Vagina (tissue), 2 donors: ENCODE results near the gene FAM171A2.

Experiments
- POLR2A ChIP-seq, 2 donors: fragments of 450-650 bp; IDR thresholded peaks; one replicate each; pipeline ENCODE4 v1.6.1; 2017; ENCODE audit warnings: antibody characterized with exemption in 2 of 2, mild to moderate bottlenecking in 2 of 2, moderate library complexity in 2 of 2
- TF ChIP-seq, protein P1 (sequence below), 3 experiments: fragments of 450-650 bp in 2 of 3; fragments of 200-600 bp in 1 of 3; sonication (generic) in 1 of 3; IDR thresholded peaks; one replicate each; pipeline ENCODE4 v1.5.1; 2017 to 2019; ENCODE audit warnings: antibody characterized with exemption in 3 of 3, mild to moderate bottlenecking in 2 of 3, moderate library complexity in 2 of 3

- TF ChIP-seq, protein P1, sequence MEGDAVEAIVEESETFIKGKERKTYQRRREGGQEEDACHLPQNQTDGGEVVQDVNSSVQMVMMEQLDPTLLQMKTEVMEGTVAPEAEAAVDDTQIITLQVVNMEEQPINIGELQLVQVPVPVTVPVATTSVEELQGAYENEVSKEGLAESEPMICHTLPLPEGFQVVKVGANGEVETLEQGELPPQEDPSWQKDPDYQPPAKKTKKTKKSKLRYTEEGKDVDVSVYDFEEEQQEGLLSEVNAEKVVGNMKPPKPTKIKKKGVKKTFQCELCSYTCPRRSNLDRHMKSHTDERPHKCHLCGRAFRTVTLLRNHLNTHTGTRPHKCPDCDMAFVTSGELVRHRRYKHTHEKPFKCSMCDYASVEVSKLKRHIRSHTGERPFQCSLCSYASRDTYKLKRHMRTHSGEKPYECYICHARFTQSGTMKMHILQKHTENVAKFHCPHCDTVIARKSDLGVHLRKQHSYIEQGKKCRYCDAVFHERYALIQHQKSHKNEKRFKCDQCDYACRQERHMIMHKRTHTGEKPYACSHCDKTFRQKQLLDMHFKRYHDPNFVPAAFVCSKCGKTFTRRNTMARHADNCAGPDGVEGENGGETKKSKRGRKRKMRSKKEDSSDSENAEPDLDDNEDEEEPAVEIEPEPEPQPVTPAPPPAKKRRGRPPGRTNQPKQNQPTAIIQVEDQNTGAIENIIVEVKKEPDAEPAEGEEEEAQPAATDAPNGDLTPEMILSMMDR (IDR thresholded peaks at IDR 0.05) = no peak
- TF ChIP-seq POLR2A (IDR thresholded peaks at IDR 0.05) = no peak
These were observed 22.5 kb upstream of the FAM171A2 start for GRCh38 chr17:44386182-44386525.
